ENCODE measurements around the gene ZNF318.
A peak's percentile ranks its signal among the peaks of the same experiment; 100 is the strongest.

The ZNF318 gene

GRCh38 chr6:43368259-43369160 lies 937 bp downstream of the ZNF318 start:
- Histone ChIP-seq H2AFZ (ENCODE audit: low read depth, low read length) (peak overlapping the region; percentile 90), H3K36me3 (ENCODE audit: insufficient read depth, low read length) (peaks cover 20% of the 10 kb centered on the region), H3K79me2 (ENCODE audit: insufficient read depth, low read length) (peaks cover 23% of the 10 kb centered on the region), H3K27ac (ENCODE audit: low read length) (peak overlapping the region; percentile 81), H3K4me2 (ENCODE audit: insufficient read depth, low read length) (peak overlapping the region; percentile 90), H3K4me3 (ENCODE audit: low read depth in 1 of 2, low read length in 2 of 2) (peak overlapping the region; percentile 69 to 80; a peak in 3 of 4 replicates), H3K27me3 (ENCODE audit: insufficient read depth, low read length, poor library complexity) (no peaks in the 10 kb centered on the region), H3K9ac (ENCODE audit: low read depth, low read length) (peak overlapping the region; percentile 91), H4K20me1 (ENCODE audit: insufficient read depth, low read length) (no peaks in the 10 kb centered on the region; the same call in 1 of the 2 replicates), H3K4me1 (ENCODE audit: insufficient read depth, low read length) (peaks cover 38% of the 10 kb centered on the region), H3K9me3 (ENCODE audit: insufficient read depth, low read length, severe bottlenecking) (no peaks in the 10 kb centered on the region)
- TF ChIP-seq CTCF (IDR thresholded peaks at IDR 0.05; ENCODE audit: borderline replicate concordance, extremely low read depth, low read length, poor library complexity, severe bottlenecking) = no peak
- ATAC-seq (ENCODE audit: insufficient read depth, low read depth) (peak; percentile 11), DNase-seq (peak; percentile 25)

DNA sequence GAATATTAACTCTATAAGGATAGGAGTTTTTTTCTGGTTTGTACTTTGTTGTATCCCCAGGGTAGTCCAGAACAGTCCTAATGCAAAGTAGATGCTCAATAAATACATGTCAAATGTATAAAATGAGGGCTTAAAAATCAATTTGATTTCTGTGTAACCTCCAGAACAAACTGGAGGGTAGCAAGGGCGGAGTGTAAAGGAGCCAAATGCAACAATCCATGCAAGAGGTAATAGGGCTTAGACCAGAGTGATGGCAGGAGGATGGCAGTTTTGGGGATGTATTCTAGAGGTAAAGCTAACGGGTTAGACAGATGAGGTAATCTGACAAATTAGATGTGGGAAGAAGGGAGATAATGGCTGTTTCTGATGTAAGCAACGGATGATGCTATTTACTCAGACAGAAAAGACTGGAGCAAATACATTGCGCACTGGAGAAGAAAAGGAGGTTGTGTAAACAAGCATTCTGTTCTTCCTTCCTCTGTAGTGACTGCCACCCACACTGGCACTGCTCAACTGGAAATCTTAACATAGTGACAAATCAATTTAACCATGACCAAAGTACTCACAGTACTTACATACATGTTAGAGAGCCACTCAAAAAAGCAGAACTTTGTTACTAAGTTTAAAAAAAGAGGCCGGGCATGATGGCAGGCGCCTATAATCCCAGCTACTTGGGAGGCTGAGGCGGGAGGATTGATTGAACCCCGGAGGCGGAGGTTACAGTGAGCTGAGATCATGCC lies 2.0 kb downstream of the ZNF318 start:
- TF ChIP-seq CTCF (IDR thresholded peaks at IDR 0.05; ENCODE audit: borderline replicate concordance, extremely low read depth, low read length, poor library complexity, severe bottlenecking) (no peak), EZH2 (IDR thresholded peaks at IDR 0.05; ENCODE audit: borderline replicate concordance, low read depth, low read length, severe bottlenecking) (no peak)
- Histone ChIP-seq H3K4me1 (ENCODE audit: insufficient read depth, low read length) (peaks cover 38% of the 10 kb centered on the region), H3K27ac (ENCODE audit: low read length) (no peak overlapping the region), H3K36me3 (ENCODE audit: insufficient read depth, low read length) (peaks cover 30% of the 10 kb centered on the region), H4K20me1 (ENCODE audit: insufficient read depth, low read length) (no peaks in the 10 kb centered on the region; the same call in 1 of the 2 replicates), H3K79me2 (ENCODE audit: insufficient read depth, low read length) (peaks cover 23% of the 10 kb centered on the region), H3K27me3 (ENCODE audit: insufficient read depth, low read length, poor library complexity) (no peaks in the 10 kb centered on the region), H3K9ac (ENCODE audit: low read depth, low read length) (peak overlapping the region; percentile 91), H3K4me3 (ENCODE audit: low read depth in 1 of 2, low read length in 2 of 2) (peak overlapping the region in 1 of 2 experiments; percentile 5; a peak in 1 of 4 replicates), H3K4me2 (ENCODE audit: insufficient read depth, low read length) (peak overlapping the region; percentile 90), H2AFZ (ENCODE audit: low read depth, low read length) (no peak overlapping the region), H3K9me3 (ENCODE audit: insufficient read depth, low read length, severe bottlenecking) (no peaks in the 10 kb centered on the region)
- ATAC-seq (ENCODE audit: insufficient read depth, low read depth) = no peak
- no peak for DNase-seq

DNA sequence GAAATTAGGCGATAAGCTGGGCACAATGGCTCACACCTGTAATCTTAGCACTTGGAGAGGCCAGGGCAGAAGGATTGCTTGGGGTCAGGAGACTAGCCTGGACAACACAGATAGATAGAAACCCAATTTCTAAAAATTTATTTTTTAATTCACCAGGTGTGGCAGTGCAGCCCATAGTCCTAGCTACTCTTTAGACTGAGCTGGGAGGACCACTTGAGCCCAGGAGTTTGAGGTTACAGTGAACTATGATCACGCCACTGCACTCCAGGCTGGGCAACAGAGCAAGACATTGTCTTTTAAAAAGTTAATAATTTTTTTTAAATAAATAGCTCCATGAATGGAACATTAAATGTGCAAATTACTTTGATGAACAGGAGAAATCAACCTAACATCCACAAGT lies 8.2 kb downstream of the ZNF318 start:
- no peaks in the 10 kb centered on the region for H3K9me3 ChIP-seq (ENCODE audit: insufficient read depth, low read length, severe bottlenecking)
- 0 out of 2 replicates have a peak, but pooled peaks cover 3% of the 10 kb centered on the region for H3K4me1 ChIP-seq (ENCODE audit: insufficient read depth, low read length)
- H3K79me2 ChIP-seq (ENCODE audit: insufficient read depth, low read length) = peaks cover 8% of the 10 kb centered on the region; the same call in 1 of the 2 replicates
- H3K9ac ChIP-seq (ENCODE audit: low read depth, low read length) = no peak overlapping the region
- TF ChIP-seq CTCF (IDR thresholded peaks at IDR 0.05; ENCODE audit: borderline replicate concordance, extremely low read depth, low read length, poor library complexity, severe bottlenecking) (no peak), EZH2 (IDR thresholded peaks at IDR 0.05; ENCODE audit: borderline replicate concordance, low read depth, low read length, severe bottlenecking) (no peak)
- H3K27me3 ChIP-seq (ENCODE audit: insufficient read depth, low read length, poor library complexity) = no peaks in the 10 kb centered on the region
- no peak overlapping the region for H3K4me2 ChIP-seq (ENCODE audit: insufficient read depth, low read length)
- ATAC-seq (ENCODE audit: insufficient read depth, low read depth) (no peak), DNase-seq (no peak)
- H4K20me1 ChIP-seq (ENCODE audit: insufficient read depth, low read length) = no peaks in the 10 kb centered on the region
- peaks cover 84% of the 10 kb centered on the region for H3K36me3 ChIP-seq (ENCODE audit: insufficient read depth, low read length)
- no peak overlapping the region for H2AFZ ChIP-seq (ENCODE audit: low read depth, low read length)
- H3K27ac ChIP-seq (ENCODE audit: low read length) = no peak overlapping the region
- H3K4me3 ChIP-seq (ENCODE audit: low read depth in 1 of 2, low read length in 2 of 2) = no peak overlapping the region
